NCI-H2196 (cell line): ENCODE measurements around the gene MAPK8IP3.
"Not testable (repeated sequence)": the region's sequence is repeated elsewhere in the genome, so short reads cannot be mapped to it uniquely, and the experiment has no call there.

Source experiments
- DNase-seq: peaks from one replicate; lab custom pipeline; 2025; ENCODE audit not compliant: unreplicated experiment; lab: John Stamatoyannopoulos, UW

MAPK8IP3 gene

GRCh38 chr16:1784977-1785845 lies 79.2 kb downstream of the MAPK8IP3 start:
- DNase-seq = no peak

DNA sequence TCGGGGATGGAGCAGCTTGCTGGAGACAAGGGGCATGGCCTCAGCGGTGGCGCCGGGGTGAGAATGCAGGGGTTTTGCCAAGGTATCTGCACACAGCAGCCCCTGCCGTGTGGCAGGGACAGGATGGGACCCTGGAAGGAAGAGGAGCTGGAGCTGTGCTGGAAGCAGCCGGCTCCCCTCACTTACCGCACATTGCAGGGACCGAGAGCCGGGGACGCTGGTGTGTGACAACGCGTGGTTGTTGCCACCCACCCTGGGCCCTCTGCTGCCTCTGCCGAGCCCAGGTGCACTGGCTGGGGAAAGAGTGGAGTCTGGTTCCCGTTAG lies 79.8 kb downstream of the MAPK8IP3 start:
- no peak for DNase-seq

- DNase-seq = no peak
Observed at GRCh38 chr16:1786242-1787055, 80.5 kb downstream of the MAPK8IP3 start.

DNA sequence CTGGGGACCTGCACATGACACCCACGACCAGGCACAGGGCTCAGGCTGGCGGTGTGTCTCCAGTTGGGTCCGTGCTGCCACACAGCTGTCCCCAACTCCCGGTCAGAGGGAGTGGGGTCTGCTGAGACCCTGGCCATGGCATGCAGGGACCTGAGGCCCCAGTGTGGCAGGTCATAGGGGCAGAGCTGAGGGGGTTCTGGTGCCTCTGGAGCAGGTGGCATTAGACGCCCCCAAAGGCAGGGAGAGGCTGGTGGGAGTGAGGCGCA lies 81.0 kb downstream of the MAPK8IP3 start:
- DNase-seq = no peak

GRCh38 chr16:1787322-1788094 lies 81.5 kb downstream of the MAPK8IP3 start:
- no peak for DNase-seq

- DNase-seq = no peak
Observed at GRCh38 chr16:1788095-1788707, 82.2 kb downstream of the MAPK8IP3 start.

DNA sequence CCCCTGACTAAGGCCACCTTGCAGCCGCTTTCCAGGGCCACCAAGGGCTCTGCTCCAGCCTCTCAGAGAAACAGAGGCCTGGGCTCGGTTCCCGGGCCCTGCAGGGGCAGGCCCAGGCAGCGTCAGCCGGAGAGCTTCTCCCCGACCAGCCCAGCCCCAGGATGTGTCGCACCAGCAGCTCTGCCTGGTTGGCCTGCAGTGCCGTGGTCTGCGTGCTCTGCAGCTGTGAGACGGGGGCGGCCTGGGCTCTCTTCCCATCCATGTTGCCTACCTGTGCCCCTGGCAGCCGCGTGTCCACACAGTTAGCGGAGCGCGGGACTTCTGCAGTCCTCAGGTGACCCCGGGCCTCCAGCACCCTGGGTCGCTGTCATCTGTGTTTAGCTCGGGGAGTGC lies 82.7 kb downstream of the MAPK8IP3 start:
- no peak for DNase-seq

DNA sequence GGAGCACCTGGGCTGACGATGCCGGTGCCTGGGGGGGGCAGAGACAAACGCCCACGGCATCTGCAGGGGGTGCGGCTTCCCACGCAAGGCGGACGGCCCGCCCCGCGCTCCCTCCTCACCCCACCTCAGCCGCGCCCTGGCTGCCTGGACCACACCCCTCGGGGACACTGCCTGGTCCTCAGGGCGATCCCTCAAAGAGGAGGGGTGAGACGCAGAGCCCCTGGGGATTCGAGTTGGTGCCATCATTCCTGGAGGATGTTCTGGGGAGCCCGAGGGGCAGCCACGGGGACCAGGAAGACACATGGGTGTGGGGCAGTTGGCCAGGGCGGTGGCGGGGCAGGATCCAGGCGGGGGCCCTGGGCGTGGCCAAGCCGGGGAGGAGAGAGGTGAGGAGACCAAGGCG lies 83.6 kb downstream of the MAPK8IP3 start:
- no peak for DNase-seq

DNA sequence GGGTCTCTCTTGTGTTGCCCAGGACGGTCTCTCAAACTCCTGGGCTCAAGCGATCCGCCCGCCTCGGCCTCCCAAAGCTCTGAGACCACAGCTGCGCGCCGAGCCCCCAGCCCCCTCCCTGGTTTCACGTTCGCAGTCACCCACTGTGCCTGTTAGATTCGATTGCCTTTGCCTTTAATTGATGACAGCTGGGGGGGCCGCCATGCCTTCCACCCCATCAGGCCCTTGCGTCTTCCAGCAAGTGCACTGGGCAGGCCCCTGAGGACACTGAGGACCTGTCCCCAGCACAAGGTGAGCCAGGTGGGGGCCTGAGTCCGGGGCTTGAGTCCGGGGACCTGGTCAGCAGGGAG lies 84.2 kb downstream of the MAPK8IP3 start:
- DNase-seq = no peak

- DNase-seq = no peak
Observed at GRCh38 chr16:1790611-1791255, 84.7 kb downstream of the MAPK8IP3 start.

DNA sequence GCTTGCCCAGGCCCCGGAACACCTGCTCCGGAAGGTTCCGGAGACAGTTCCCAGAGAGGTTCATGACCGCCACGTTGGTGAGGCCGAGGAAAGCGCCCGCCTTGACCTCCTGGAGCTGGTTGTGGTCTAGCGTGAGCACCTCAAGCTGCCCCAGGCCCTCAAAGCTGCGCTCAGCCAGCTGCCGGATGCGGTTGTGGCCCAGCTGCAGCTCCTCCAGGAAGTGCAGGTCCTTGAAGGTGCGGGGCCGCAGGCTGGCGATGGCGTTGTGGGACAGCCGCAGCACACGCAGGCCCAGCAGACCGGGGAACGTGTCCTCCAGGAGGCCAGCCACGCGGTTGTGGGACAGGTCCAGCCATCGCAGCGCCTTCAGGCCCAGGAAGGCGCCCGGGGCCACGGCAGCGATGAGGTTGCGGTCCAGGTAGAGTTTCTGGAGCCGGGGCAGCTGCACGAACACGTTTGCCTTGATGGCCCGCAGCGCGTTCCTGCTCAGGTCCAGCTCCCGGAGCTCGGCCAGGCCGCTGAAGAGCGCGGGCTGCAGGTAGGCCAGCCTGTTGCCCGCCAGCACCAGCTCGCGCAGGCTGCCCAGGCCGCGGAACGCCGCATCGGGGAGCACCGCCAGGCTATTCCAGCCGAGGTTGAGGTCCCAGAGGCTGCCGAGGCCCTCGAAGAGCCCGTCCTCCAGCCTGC lies 85.4 kb downstream of the MAPK8IP3 start:
- DNase-seq = no peak

GRCh38 chr16:1791943-1792812 lies 86.2 kb downstream of the MAPK8IP3 start:
- DNase-seq = no peak

DNA sequence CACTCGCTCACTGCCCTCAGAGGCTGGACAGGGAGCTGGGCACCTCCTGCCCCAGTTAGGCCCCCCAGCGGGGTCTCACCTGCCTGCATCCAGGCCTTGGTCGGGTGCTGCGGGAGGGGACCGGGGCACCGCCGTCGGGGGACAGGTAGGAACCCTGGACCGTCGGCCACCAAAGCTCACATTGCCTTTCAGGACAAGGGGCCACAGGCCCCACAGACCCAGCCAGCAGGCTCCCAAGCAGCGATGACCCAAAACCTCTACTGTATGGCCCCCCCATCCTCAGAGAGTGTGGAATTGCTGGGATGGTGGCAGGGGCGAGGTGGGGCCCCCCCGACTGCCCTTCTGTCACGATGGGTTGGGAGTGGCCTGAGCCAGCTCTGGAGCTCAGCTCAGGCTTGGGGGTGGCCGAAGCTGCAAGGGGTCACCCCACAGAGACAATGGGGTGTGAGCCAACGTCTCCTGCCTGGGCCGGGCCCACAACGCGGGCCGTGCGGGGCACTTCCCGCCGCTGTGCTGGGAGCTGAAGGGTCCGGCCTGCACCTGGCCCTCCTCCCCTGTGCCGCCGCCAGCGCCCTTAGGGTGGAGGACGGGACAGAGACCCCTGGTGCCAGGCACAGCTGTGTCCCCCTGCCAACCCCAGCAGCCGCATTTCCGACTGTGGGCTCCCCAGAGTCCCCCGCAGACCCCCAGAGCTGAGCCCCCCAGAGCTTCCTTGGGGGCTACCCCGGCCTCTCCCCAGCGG lies 87.0 kb downstream of the MAPK8IP3 start:
- DNase-seq = no peak

- DNase-seq = no peak
Observed at GRCh38 chr16:1793578-1794220, 87.7 kb downstream of the MAPK8IP3 start, which contains the start of gene IGFALS. IGFALS (minus strand) TSS chr16:1793705; CDS start chr16:1793652, 53 bp downstream.

DNA sequence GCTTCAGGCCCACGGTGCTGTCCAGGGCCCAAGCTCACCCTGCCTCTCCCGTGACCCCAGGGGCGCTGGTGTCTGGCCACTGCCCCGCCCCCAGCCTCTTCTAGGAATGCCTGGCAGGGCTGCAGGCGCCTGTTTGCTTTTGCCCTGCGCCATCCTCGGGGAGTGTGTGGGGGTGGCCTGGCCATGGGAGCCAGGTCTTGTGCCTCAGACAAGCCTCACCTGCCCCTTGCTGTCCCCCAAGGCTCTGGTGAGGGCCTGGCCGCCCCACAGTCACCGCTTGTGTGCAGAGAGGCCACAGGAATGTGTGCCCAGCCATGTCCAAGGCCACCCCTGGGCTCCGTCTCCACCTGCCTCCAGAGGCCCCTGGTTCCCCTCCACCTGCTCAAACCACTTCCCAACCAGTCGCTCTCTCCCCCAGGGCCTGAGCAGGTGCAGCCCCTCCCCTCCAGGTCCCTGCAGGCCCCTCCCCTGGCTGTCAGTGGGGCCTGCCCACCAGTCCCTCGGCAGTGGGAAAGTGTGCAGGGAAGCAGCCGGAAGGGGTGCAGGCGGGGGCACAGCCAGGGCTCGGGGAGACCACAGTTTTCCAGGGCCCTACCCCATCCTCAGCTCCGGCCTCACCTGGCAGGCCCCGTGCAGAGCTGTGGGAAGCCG lies 88.4 kb downstream of the MAPK8IP3 start:
- no peak for DNase-seq

- DNase-seq = no peak
Observed at GRCh38 chr16:1794908-1795666, 89.1 kb downstream of the MAPK8IP3 start.

GRCh38 chr16:1799263-1799662 lies 93.3 kb downstream of the MAPK8IP3 start:
- DNase-seq = not testable (repeated sequence)
